IMR-90 (cell line): ENCODE measurements around the gene RPS6KA3. TPM values are rescaled to one million over a fixed set of nuclear protein-coding genes. Genes with fewer than 3 reads are reported as not detected.

ENCODE experiments used
- ATAC-seq: fragments of 200-7000 bp; cut with Tn5 transposase; 2 replicates; pipeline ENCODE4 v1.9.1; 2020; ENCODE audit warnings: low read depth, mild to moderate bottlenecking, moderate library complexity
- BruUV-seq: library from RNA; stranded (reverse); fragments of 400-500 nt; replicated peaks from 2 replicates; lab custom pipeline; 2021; lab: Mats Ljungman, UMichigan
- CTCF ChIA-PET: fragments of 300-600 bp; formaldehyde crosslinking; extraction: SDS; loops from one replicate; lab custom pipeline; 2021; ENCODE audit warnings: antibody characterized with exemption; lab: Yijun Ruan, JAX
- POLR2A ChIA-PET: fragments of 300-600 bp; sonication (Branson Sonifier 250); formaldehyde crosslinking; loops from one replicate; lab custom pipeline; 2022; ENCODE audit warnings: antibody characterized with exemption; ENCODE audit not compliant: unreplicated experiment; lab: Charles Lee
- DNase-seq: peaks from one replicate; pipeline ENCODE4 v3.0.0; 2013
- H2AFZ ChIP-seq: replicated peaks from 2 replicates; pipeline ENCODE3; 2013; ENCODE audit warnings: low read length, mild to moderate bottlenecking; ENCODE audit not compliant: poor library complexity
- H2AK5ac ChIP-seq: 2 replicates; pipeline ENCODE4 v1.6.1; 2013; ENCODE audit warnings: low read depth, low read length, inconsistent platforms
- H2AK9ac ChIP-seq: replicated peaks from 2 replicates; pipeline ENCODE3; 2013; ENCODE audit warnings: mild to moderate bottlenecking, low read depth, low read length, moderate library complexity; ENCODE audit not compliant: poor library complexity
- H2BK120ac ChIP-seq: 2 replicates; pipeline ENCODE4 v1.6.1; 2013; ENCODE audit warnings: low read depth, low read length, inconsistent platforms
- H2BK15ac ChIP-seq: 3 replicates; pipeline ENCODE4 v1.6.1; 2013; ENCODE audit warnings: low read depth, low read length, inconsistent platforms
- H2BK20ac ChIP-seq: 2 replicates; pipeline ENCODE4 v1.6.1; 2013; ENCODE audit warnings: low read depth, mild to moderate bottlenecking, inconsistent platforms, low read length, moderate library complexity
- H2BK5ac ChIP-seq: 2 replicates; pipeline ENCODE4 v1.6.1; 2013; ENCODE audit warnings: mild to moderate bottlenecking, low read depth, low read length, inconsistent platforms; ENCODE audit not compliant: poor library complexity, severe bottlenecking
- H3K14ac ChIP-seq: replicated peaks from 2 replicates; pipeline ENCODE4 v1.6.1; 2013; ENCODE audit warnings: low read depth, low read length, inconsistent platforms
- H3K18ac ChIP-seq: 2 replicates; pipeline ENCODE4 v1.6.1; 2013; ENCODE audit warnings: low read depth, low read length, control low read depth
- H3K23ac ChIP-seq: 2 replicates; pipeline ENCODE4 v1.6.1; 2013; ENCODE audit warnings: low read depth, low read length, inconsistent platforms
- H3K27ac ChIP-seq: 2 replicates; pipeline ENCODE4 v1.5.1; 2013; ENCODE audit warnings: mild to moderate bottlenecking, control low read depth, low read length; ENCODE audit not compliant: insufficient read depth
- H3K27me3 ChIP-seq: 2 replicates; pipeline ENCODE4 v1.6.1; 2013; ENCODE audit warnings: low read length; ENCODE audit not compliant: control insufficient read depth, insufficient read depth
- H3K36me3 ChIP-seq: 2 replicates; pipeline ENCODE4 v1.6.1; 2013; ENCODE audit warnings: low read length, mixed read lengths; ENCODE audit not compliant: control insufficient read depth, insufficient read depth
- H3K4ac ChIP-seq: 2 replicates; pipeline ENCODE4 v1.6.1; 2013; ENCODE audit warnings: low read depth, low read length, inconsistent platforms
- H3K4me1 ChIP-seq: 2 replicates; pipeline ENCODE4 v1.6.1; 2013; ENCODE audit warnings: low read length, mixed read lengths; ENCODE audit not compliant: control insufficient read depth, insufficient read depth
- H3K4me2 ChIP-seq: 2 replicates; pipeline ENCODE4 v1.6.1; 2013; ENCODE audit warnings: low read depth, mild to moderate bottlenecking, control low read depth, low read length, moderate library complexity
- H3K4me3 ChIP-seq: 2 replicates; pipeline ENCODE4 v1.5.1; 2013; ENCODE audit warnings: low read depth, mild to moderate bottlenecking, control low read depth, low read length, moderate library complexity; ENCODE audit not compliant: insufficient read depth
- H3K56ac ChIP-seq: 2 replicates; pipeline ENCODE4 v1.6.1; 2013; ENCODE audit warnings: low read length, inconsistent platforms; ENCODE audit not compliant: insufficient read depth; ENCODE audit errors: extremely low read depth
- H3K79me1 ChIP-seq, 2 experiments: 2 replicates each; pipeline ENCODE4 v1.6.1; 2013; ENCODE audit warnings: low read length in 2 of 2, inconsistent platforms in 1 of 2, low read depth in 1 of 2
- H3K9ac ChIP-seq: 2 replicates; pipeline ENCODE4 v1.6.1; 2013; ENCODE audit warnings: low read depth, low read length, control low read depth
- H3K9me1 ChIP-seq: 2 replicates; pipeline ENCODE4 v1.6.1; 2013; ENCODE audit warnings: low read length, inconsistent platforms; ENCODE audit not compliant: insufficient read depth
- H3K9me3 ChIP-seq: 2 replicates; pipeline ENCODE4 v1.6.1; 2013; ENCODE audit warnings: low read length; ENCODE audit not compliant: control insufficient read depth, insufficient read depth
- H4K20me1 ChIP-seq: 2 replicates; pipeline ENCODE4 v1.6.1; 2013; ENCODE audit warnings: low read length, inconsistent platforms; ENCODE audit not compliant: insufficient read depth
- H4K5ac ChIP-seq: 2 replicates; pipeline ENCODE4 v1.6.1; 2013; ENCODE audit warnings: mild to moderate bottlenecking, low read depth, low read length, control low read depth
- H4K8ac ChIP-seq, 2 experiments: 2 replicates each; pipeline ENCODE4 v1.6.1; 2013; ENCODE audit warnings: low read depth in 2 of 2, low read length in 2 of 2, control low read depth in 1 of 2, inconsistent platforms in 1 of 2
- H4K91ac ChIP-seq: 2 replicates; pipeline ENCODE4 v1.6.1; 2013; ENCODE audit warnings: low read depth, low read length, inconsistent platforms; ENCODE audit not compliant: insufficient read depth
- BHLHE40 ChIP-seq: fragments of 150-350 bp; IDR thresholded peaks from 2 replicates; pipeline ENCODE4 v1.6.1; 2016; ENCODE audit warnings: mild to moderate bottlenecking, low read depth, low read length
- CEBPB ChIP-seq: IDR thresholded peaks from 2 replicates; pipeline ENCODE4 v1.6.1; 2012; ENCODE audit warnings: low read depth, low read length, improper control_type of control experiment
- FOS ChIP-seq: fragments of 150-350 bp; IDR thresholded peaks from 2 replicates; pipeline ENCODE4 v1.6.1; 2016; ENCODE audit warnings: low read depth, low read length
- MAFK ChIP-seq: IDR thresholded peaks from 2 replicates; pipeline ENCODE4 v1.6.1; 2012; ENCODE audit warnings: low read depth, low read length, improper control_type of control experiment
- MAZ ChIP-seq: IDR thresholded peaks from 2 replicates; pipeline ENCODE4 v1.6.1; 2012; ENCODE audit warnings: low read depth, mild to moderate bottlenecking, low read length, improper control_type of control experiment, moderate library complexity, borderline replicate concordance
- MXI1 ChIP-seq: IDR thresholded peaks from 2 replicates; pipeline ENCODE4 v1.6.1; 2012; ENCODE audit warnings: low read depth, mild to moderate bottlenecking, low read length, moderate library complexity, borderline replicate concordance
- NFE2L2 ChIP-seq: fragments of 150-350 bp; IDR thresholded peaks from 2 replicates; pipeline ENCODE4 v1.6.1; 2016; ENCODE audit warnings: low read depth, mild to moderate bottlenecking, low read length
- POLR2A ChIP-seq: IDR thresholded peaks from 2 replicates; pipeline ENCODE4 v1.6.1; 2012; ENCODE audit warnings: mild to moderate bottlenecking, low read depth, low read length
- RCOR1 ChIP-seq: IDR thresholded peaks from 2 replicates; pipeline ENCODE4 v1.6.1; 2012; ENCODE audit warnings: mild to moderate bottlenecking, low read length, improper control_type of control experiment; ENCODE audit not compliant: insufficient replicate concordance
- SMC3 ChIP-seq: fragments of 150-350 bp; IDR thresholded peaks from 2 replicates; pipeline ENCODE4 v1.6.1; 2016; ENCODE audit warnings: low read depth, mild to moderate bottlenecking, antibody characterized with exemption, low read length, moderate library complexity
- whole genome bisulfite sequencing, 2 experiments: methylation state at CpG; one replicate each; pipeline versions ENCODE4 v1.1.5 to v1.1.7; 2013; ENCODE audit warnings: missing lambda C conversion rate in 2 of 2; ENCODE audit not compliant: insufficient read length in 1 of 2; ENCODE audit errors: extremely low coverage in 2 of 2; 5-methylcytosine and 5-hydroxymethylcytosine counted together
- dilution Hi-C: fragments of 300-500 bp; cut with HindIII; formaldehyde crosslinking; loops from one replicate; pipeline ENCODE4 v1.14.3; 2018; ENCODE audit warnings: low sequenced_read_pairs; ENCODE audit not compliant: unreplicated experiment
- in situ Hi-C: fragments of 300-500 bp; cut with MboI; formaldehyde crosslinking; loops from 3 replicates; pipeline ENCODE4 v1.14.3; 2019; ENCODE audit warnings: low sequenced_read_pairs, inconsistent platforms, mixed read lengths
- intact Hi-C: fragments of 100-400 bp; cut with micrococcal nuclease; formaldehyde crosslinking; loops from 2 replicates; pipeline ENCODE4 v1.10.0; 2022
- polyA plus RNA-seq, 3 experiments: library from polyadenylated mRNA; depleted of rRNA; stranded (reverse); fragments of >200 nt; gene quantifications; 2 replicates each; pipeline ENCODE4 v1.2.3, GENCODE V29; 2012; ENCODE audit warnings: low replicate concordance in 1 of 3
- total RNA-seq: library from RNA; depleted of rRNA; stranded (reverse); fragments of >200 nt; gene quantifications from 2 replicates; pipeline ENCODE4 v1.2.3, GENCODE V29; 2012
- TF ChIP-seq, protein P1 (sequence below): fragments of 150-350 bp; IDR thresholded peaks from 2 replicates; pipeline ENCODE4 v1.6.1; 2016; ENCODE audit warnings: low read depth, mild to moderate bottlenecking, low read length, moderate library complexity, borderline replicate concordance
- TF ChIP-seq, protein P2 (sequence below): fragments of 150-350 bp; IDR thresholded peaks from 2 replicates; pipeline ENCODE4 v1.6.1; 2017; ENCODE audit warnings: mild to moderate bottlenecking, antibody characterized with exemption, low read length, low read depth
- TF ChIP-seq, protein P3 (sequence below): conservative IDR thresholded peaks from 2 replicates; pipeline ENCODE4 v1.5.1; 2012; ENCODE audit warnings: mild to moderate bottlenecking, low read depth, low read length, improper control_type of control experiment

Gene RPS6KA3
- total and polyA plus RNA-seq, 2 of the 4 experiments (the other 2 are of a cell fraction) = 20.8 to 43.9 TPM

- POLR2A ChIA-PET = interaction anchor here (0.6 kb wide), 1 partner anchor 24 kb away, joined by 3 read pairs; no protein-coding TSS in a partner anchor
- no CpG with 5 or more reads among the region's 2 CpGs for WGBS, 2 experiments
- intact Hi-C loops = no loop called here
- no peak overlapping the region for H3K23ac ChIP-seq
- no peak overlapping the region for H2BK120ac ChIP-seq
- H4K5ac ChIP-seq = no peak overlapping the region
- H4K8ac ChIP-seq = no peak overlapping the region
- H4K20me1 ChIP-seq = no peaks in the 10 kb centered on the region
- in situ Hi-C loops = no loop called here
- no peak overlapping the region for H3K56ac ChIP-seq
- H2AK9ac ChIP-seq = no peak overlapping the region
- H3K18ac ChIP-seq = no peak overlapping the region
- peaks cover 6% of the 10 kb centered on the region; the same call in 1 of the 2 replicates for H3K36me3 ChIP-seq
- DNase-seq = no peak
- H3K79me1 ChIP-seq = peaks cover 0 to 10% of the 10 kb centered on the region in 2 experiments; a peak in 3 of 4 replicates
- H3K9ac ChIP-seq = no peak overlapping the region
- H3K27me3 ChIP-seq = no peaks in the 10 kb centered on the region
- H2BK5ac ChIP-seq = no peak overlapping the region
- peaks cover 2% of the 10 kb centered on the region; the same call in 1 of the 2 replicates for H3K4me1 ChIP-seq
- H3K27ac ChIP-seq = no peak overlapping the region
- no peak overlapping the region for H2BK20ac ChIP-seq
- CTCF ChIA-PET = no interaction called here
- no peak overlapping the region for H4K91ac ChIP-seq
- no peak overlapping the region for H3K4ac ChIP-seq
- dilution Hi-C loops = no loop called here
- H2BK15ac ChIP-seq = no peak overlapping the region
- no peak overlapping the region for H2AFZ ChIP-seq
- no peaks in the 10 kb centered on the region for H3K9me3 ChIP-seq
- no TSS peak for BruUV-seq
- no peak overlapping the region for H3K4me2 ChIP-seq
- TF ChIP-seq, protein P1, sequence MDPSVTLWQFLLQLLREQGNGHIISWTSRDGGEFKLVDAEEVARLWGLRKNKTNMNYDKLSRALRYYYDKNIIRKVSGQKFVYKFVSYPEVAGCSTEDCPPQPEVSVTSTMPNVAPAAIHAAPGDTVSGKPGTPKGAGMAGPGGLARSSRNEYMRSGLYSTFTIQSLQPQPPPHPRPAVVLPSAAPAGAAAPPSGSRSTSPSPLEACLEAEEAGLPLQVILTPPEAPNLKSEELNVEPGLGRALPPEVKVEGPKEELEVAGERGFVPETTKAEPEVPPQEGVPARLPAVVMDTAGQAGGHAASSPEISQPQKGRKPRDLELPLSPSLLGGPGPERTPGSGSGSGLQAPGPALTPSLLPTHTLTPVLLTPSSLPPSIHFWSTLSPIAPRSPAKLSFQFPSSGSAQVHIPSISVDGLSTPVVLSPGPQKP = no peak
- no peak for TF ChIP-seq RCOR1
- no peak for TF ChIP-seq FOS
- TF ChIP-seq, protein P2, sequence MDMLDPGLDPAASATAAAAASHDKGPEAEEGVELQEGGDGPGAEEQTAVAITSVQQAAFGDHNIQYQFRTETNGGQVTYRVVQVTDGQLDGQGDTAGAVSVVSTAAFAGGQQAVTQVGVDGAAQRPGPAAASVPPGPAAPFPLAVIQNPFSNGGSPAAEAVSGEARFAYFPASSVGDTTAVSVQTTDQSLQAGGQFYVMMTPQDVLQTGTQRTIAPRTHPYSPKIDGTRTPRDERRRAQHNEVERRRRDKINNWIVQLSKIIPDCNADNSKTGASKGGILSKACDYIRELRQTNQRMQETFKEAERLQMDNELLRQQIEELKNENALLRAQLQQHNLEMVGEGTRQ = no peak
- TF ChIP-seq MAZ = no peak
- no peak for TF ChIP-seq MAFK
- no peak for TF ChIP-seq NFE2L2
- no peak for TF ChIP-seq CEBPB
- TF ChIP-seq, protein P3, sequence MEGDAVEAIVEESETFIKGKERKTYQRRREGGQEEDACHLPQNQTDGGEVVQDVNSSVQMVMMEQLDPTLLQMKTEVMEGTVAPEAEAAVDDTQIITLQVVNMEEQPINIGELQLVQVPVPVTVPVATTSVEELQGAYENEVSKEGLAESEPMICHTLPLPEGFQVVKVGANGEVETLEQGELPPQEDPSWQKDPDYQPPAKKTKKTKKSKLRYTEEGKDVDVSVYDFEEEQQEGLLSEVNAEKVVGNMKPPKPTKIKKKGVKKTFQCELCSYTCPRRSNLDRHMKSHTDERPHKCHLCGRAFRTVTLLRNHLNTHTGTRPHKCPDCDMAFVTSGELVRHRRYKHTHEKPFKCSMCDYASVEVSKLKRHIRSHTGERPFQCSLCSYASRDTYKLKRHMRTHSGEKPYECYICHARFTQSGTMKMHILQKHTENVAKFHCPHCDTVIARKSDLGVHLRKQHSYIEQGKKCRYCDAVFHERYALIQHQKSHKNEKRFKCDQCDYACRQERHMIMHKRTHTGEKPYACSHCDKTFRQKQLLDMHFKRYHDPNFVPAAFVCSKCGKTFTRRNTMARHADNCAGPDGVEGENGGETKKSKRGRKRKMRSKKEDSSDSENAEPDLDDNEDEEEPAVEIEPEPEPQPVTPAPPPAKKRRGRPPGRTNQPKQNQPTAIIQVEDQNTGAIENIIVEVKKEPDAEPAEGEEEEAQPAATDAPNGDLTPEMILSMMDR = no peak
- TF ChIP-seq POLR2A = no peak
- TF ChIP-seq MXI1 = no peak
- TF ChIP-seq SMC3 = no peak
- TF ChIP-seq BHLHE40 = no peak
- H3K4me3 ChIP-seq = no peak overlapping the region
- no peaks in the 10 kb centered on the region; the same call in 1 of the 2 replicates for H3K9me1 ChIP-seq
- H3K14ac ChIP-seq = no peak overlapping the region
- no peak for ATAC-seq
- H2AK5ac ChIP-seq = no peak overlapping the region
Measured at GRCh38 chrX:20228245-20228644, 38.5 kb downstream of the RPS6KA3 start.
